Measurements from ENCODE around the gene DRAXIN. TPM values are rescaled to one million over a fixed set of nuclear protein-coding genes. Genes with fewer than 3 reads are reported as not detected.

DRAXIN gene
- total RNA-seq, 1 experiment from 2014 or later, result 5.5 TPM

GRCh38 chr1:11659748-11660147, 31.8 kb upstream of the DRAXIN start:
- DNase-seq (ENCODE audit: low spot score), result no peak
- no peak overlapping the region for H3K4me3 ChIP-seq (ENCODE audit: low read depth, low read length, poor library complexity, severe bottlenecking)
- intact Hi-C loops (cut with micrococcal nuclease; ENCODE audit: unreplicated experiment), result no loop called here
- no peak for TF ChIP-seq EZH2 (IDR thresholded peaks at IDR 0.05; ENCODE audit: borderline replicate concordance, low read depth, low read length, poor library complexity, severe bottlenecking)
- TF ChIP-seq, protein P1, sequence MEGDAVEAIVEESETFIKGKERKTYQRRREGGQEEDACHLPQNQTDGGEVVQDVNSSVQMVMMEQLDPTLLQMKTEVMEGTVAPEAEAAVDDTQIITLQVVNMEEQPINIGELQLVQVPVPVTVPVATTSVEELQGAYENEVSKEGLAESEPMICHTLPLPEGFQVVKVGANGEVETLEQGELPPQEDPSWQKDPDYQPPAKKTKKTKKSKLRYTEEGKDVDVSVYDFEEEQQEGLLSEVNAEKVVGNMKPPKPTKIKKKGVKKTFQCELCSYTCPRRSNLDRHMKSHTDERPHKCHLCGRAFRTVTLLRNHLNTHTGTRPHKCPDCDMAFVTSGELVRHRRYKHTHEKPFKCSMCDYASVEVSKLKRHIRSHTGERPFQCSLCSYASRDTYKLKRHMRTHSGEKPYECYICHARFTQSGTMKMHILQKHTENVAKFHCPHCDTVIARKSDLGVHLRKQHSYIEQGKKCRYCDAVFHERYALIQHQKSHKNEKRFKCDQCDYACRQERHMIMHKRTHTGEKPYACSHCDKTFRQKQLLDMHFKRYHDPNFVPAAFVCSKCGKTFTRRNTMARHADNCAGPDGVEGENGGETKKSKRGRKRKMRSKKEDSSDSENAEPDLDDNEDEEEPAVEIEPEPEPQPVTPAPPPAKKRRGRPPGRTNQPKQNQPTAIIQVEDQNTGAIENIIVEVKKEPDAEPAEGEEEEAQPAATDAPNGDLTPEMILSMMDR (conservative IDR thresholded peaks at IDR 0.05; ENCODE audit: low read depth, low read length), result no peak
- H3K4me1 ChIP-seq (ENCODE audit: insufficient read depth, low read length, poor library complexity, severe bottlenecking), result peaks cover 8% of the 10 kb centered on the region
- peaks cover 15% of the 10 kb centered on the region for H3K36me3 ChIP-seq (ENCODE audit: insufficient read depth, low read length, poor library complexity, severe bottlenecking)
- H3K9me3 ChIP-seq (ENCODE audit: low read depth, low read length, poor library complexity, severe bottlenecking), result no peaks in the 10 kb centered on the region
- H3K27ac ChIP-seq (ENCODE audit: low read depth, low read length, poor library complexity, severe bottlenecking), result no peak overlapping the region
- no TSS peak for BruUV-seq (replicated peaks)
- CTCF ChIA-PET, result no interaction called here
- no peaks in the 10 kb centered on the region for H3K27me3 ChIP-seq (replicated peaks; ENCODE audit: insufficient read depth, low read depth, low read length, poor library complexity)
- POLR2A ChIA-PET (ENCODE audit: low non-redundant PET), result no interaction called here

DNA sequence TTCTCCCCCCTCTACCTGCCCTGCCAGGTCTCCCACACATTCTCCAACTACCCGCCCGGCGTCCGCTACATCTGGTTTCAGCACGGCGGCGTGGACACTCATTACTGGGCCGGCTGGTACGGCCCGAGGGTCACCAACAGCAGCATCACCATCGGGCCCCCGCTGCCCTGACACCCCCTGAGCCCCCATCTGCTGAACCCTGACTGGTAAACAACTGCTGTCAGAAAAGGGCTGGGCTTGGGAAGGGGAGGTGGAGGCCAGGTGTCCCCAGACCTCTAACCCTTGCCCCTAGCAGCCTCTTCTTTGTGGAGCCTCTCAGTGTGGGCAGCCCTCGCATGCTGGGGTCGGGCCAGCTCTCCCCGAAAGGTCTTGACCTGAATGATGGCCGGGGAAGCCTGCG, 30.4 kb upstream of the DRAXIN start:
- intact Hi-C loops (cut with micrococcal nuclease; ENCODE audit: unreplicated experiment), result no loop called here
- Histone ChIP-seq H3K36me3 (ENCODE audit: insufficient read depth, low read length, poor library complexity, severe bottlenecking) (peaks cover 15% of the 10 kb centered on the region), H3K9me3 (ENCODE audit: low read depth, low read length, poor library complexity, severe bottlenecking) (no peaks in the 10 kb centered on the region), H3K27me3 (replicated peaks; ENCODE audit: insufficient read depth, low read depth, low read length, poor library complexity) (no peaks in the 10 kb centered on the region), H3K4me1 (ENCODE audit: insufficient read depth, low read length, poor library complexity, severe bottlenecking) (no peaks in the 10 kb centered on the region), H3K4me3 (ENCODE audit: low read depth, low read length, poor library complexity, severe bottlenecking) (no peak overlapping the region), H3K27ac (ENCODE audit: low read depth, low read length, poor library complexity, severe bottlenecking) (no peak overlapping the region)
- ChIA-PET POLR2A (ENCODE audit: low non-redundant PET) (no interaction called here), CTCF (no interaction called here)
- TF ChIP-seq, protein P1 (conservative IDR thresholded peaks at IDR 0.05; ENCODE audit: low read depth, low read length), result no peak
- TF ChIP-seq EZH2 (IDR thresholded peaks at IDR 0.05; ENCODE audit: borderline replicate concordance, low read depth, low read length, poor library complexity, severe bottlenecking), result no peak
- no TSS peak for BruUV-seq (replicated peaks)
- DNase-seq (ENCODE audit: low spot score), result no peak

DNA sequence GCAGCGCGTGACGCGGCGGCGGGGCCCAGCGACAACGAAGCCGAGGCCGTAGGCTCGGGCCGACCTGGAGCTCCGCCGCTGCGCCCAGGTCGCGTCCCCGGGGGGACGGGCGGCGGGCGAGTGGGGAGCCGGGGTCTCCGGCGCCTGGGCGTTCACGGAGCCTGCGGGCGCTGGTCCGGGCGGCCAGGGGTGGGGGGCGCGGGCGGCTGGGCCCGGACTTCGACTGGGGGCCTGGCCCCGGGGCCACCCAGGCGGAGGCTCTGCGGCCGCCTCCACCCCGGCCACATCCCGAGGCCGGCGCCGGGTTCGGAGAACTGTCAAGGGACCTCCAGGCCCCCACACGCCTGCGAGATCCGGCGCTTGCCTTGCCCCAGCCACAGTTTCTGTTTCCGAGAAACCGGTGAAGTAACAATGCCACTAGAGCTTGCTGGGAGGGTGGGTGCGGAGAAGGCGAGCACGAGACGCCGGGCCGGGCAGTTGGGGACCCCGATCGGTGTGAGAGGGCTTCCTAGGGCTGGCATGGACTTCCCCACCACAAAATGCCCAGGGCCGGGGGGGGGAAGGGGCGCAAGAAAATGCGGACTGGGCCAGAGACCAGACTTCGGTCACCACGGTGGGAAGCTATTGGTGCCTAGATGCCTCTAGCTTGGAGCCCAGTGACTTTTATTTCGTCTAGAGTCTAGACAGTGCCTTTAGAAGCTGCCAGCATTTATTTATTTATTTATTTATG, 27.0 kb upstream of the DRAXIN start:
- no TSS peak for BruUV-seq (replicated peaks)
- intact Hi-C loops (cut with micrococcal nuclease; ENCODE audit: unreplicated experiment), result no loop called here
- peak overlapping the region; percentile 70 for H3K27ac ChIP-seq (ENCODE audit: low read depth, low read length, poor library complexity, severe bottlenecking)

More for the DNA sequence above, 27.0 kb upstream of the DRAXIN start:
- Histone ChIP-seq H3K4me1 (ENCODE audit: insufficient read depth, low read length, poor library complexity, severe bottlenecking) (no peaks in the 10 kb centered on the region), H3K4me3 (ENCODE audit: low read depth, low read length, poor library complexity, severe bottlenecking) (peak overlapping the region; percentile 61), H3K9me3 (ENCODE audit: low read depth, low read length, poor library complexity, severe bottlenecking) (no peaks in the 10 kb centered on the region), H3K27me3 (replicated peaks; ENCODE audit: insufficient read depth, low read depth, low read length, poor library complexity) (no peaks in the 10 kb centered on the region), H3K36me3 (ENCODE audit: insufficient read depth, low read length, poor library complexity, severe bottlenecking) (peaks cover 2% of the 10 kb centered on the region)
- TF ChIP-seq EZH2 (IDR thresholded peaks at IDR 0.05; ENCODE audit: borderline replicate concordance, low read depth, low read length, poor library complexity, severe bottlenecking), result no peak
- ChIA-PET POLR2A (ENCODE audit: low non-redundant PET) (interaction anchor here (0.6 kb wide), 4 partner anchors 10 to 1155 kb away, joined by 3 to 8 read pairs (median 4); partner anchors contain the start of gene FBXO2), CTCF (interaction anchor here (0.6 to 1.9 kb wide), 9 partner anchors 14 to 490 kb away, joined by 3 to 23 read pairs (median 5); partner anchors contain the start of gene DRAXIN)
- peak; percentile 52 for DNase-seq (ENCODE audit: low spot score)
